Keratinocyte (primary cell): ENCODE data around the gene SNX24. TPM values are rescaled to one million over a fixed set of nuclear protein-coding genes. Genes with fewer than 3 reads are reported as not detected.
A peak's percentile ranks its signal among the peaks of the same experiment; 100 is the strongest.

Experiments
- DNase-seq: peaks from one replicate; pipeline ENCODE4 v3.0.0-alpha.2; 2011; ENCODE audit warnings: low read depth, missing footprints, low spot score
- FAIRE-seq: peaks from 2 replicates; lab custom pipeline; 2011; peaks lifted over from hg19 to GRCh38; lab: Jason Lieb, UNC
- H2AFZ ChIP-seq: 2 replicates; pipeline ENCODE4 v1.6.0; 2012; ENCODE audit warnings: low read length, control low read depth, inconsistent platforms; ENCODE audit not compliant: control insufficient read depth
- H3K27ac ChIP-seq: 2 replicates; pipeline ENCODE4 v1.5.1; 2011; ENCODE audit warnings: low read length; ENCODE audit not compliant: control insufficient read depth, insufficient read depth
- H3K27me3 ChIP-seq: 3 replicates; pipeline ENCODE4 v1.6.0; 2011; ENCODE audit warnings: low read length; ENCODE audit not compliant: control insufficient read depth, insufficient read depth; ENCODE audit errors: extremely low read depth
- H3K36me3 ChIP-seq, 2 experiments: 2 replicates in 1 of 2; 3 replicates in 1 of 2; pipeline ENCODE4 v1.5.1; 2011; ENCODE audit warnings: low read length in 2 of 2, mild to moderate bottlenecking in 1 of 2; ENCODE audit not compliant: control insufficient read depth in 2 of 2, insufficient read depth in 2 of 2; ENCODE audit errors: extremely low read depth in 1 of 2
- H3K4me1 ChIP-seq: 3 replicates; pipeline ENCODE4 v1.5.1; 2011; ENCODE audit warnings: low read length; ENCODE audit not compliant: control insufficient read depth, insufficient read depth; ENCODE audit errors: extremely low read depth
- H3K4me2 ChIP-seq: 3 replicates; pipeline ENCODE4 v1.6.0; 2011; ENCODE audit warnings: low read depth, low read length; ENCODE audit not compliant: control insufficient read depth, insufficient read depth; ENCODE audit errors: extremely low read depth
- H3K4me3 ChIP-seq, 3 experiments: fragments of 200-600 bp in 1 of 3; sonication (generic) in 1 of 3; 2 replicates in 2 of 3; 3 replicates in 1 of 3; pipeline ENCODE4 v1.5.1; 2011 to 2016; ENCODE audit warnings: low read length in 3 of 3, mild to moderate bottlenecking in 3 of 3, control low read depth in 2 of 3, inconsistent platforms in 1 of 3, low read depth in 1 of 3, mixed read lengths in 1 of 3, mixed run types in 1 of 3, moderate library complexity in 1 of 3; ENCODE audit not compliant: control insufficient read depth in 2 of 3, insufficient read depth in 2 of 3; ENCODE audit errors: extremely low read depth in 1 of 3
- H3K79me2 ChIP-seq: 2 replicates; pipeline ENCODE4 v1.6.0; 2012; ENCODE audit warnings: low read length; ENCODE audit not compliant: control insufficient read depth, insufficient read depth
- H3K9ac ChIP-seq: 3 replicates; pipeline ENCODE4 v1.6.0; 2011; ENCODE audit warnings: low read length; ENCODE audit not compliant: control insufficient read depth, insufficient read depth; ENCODE audit errors: extremely low read depth
- H3K9me1 ChIP-seq: 3 replicates; pipeline ENCODE4 v1.6.0; 2011; ENCODE audit warnings: low read length; ENCODE audit not compliant: control insufficient read depth, insufficient read depth; ENCODE audit errors: extremely low read depth
- H3K9me3 ChIP-seq: 2 replicates; pipeline ENCODE4 v1.5.1; 2012; ENCODE audit warnings: low read depth, low read length; ENCODE audit not compliant: control insufficient read depth
- H4K20me1 ChIP-seq: 3 replicates; pipeline ENCODE4 v1.6.0; 2011; ENCODE audit warnings: low read length; ENCODE audit not compliant: control insufficient read depth, insufficient read depth; ENCODE audit errors: extremely low read depth
- EZH2 ChIP-seq: IDR thresholded peaks from one replicate; pipeline ENCODE4 v1.6.1; 2012; ENCODE audit warnings: inconsistent platforms, mild to moderate bottlenecking, low read length, moderate library complexity
- dilution Hi-C: fragments of 300-500 bp; cut with MboI; formaldehyde crosslinking; loops from one replicate; pipeline ENCODE4 v1.7.0; 2020; ENCODE audit warnings: low sequenced_read_pairs; ENCODE audit not compliant: extremely low pct_ligation_motif_present
- polyA plus RNA-seq, 5 experiments: library from polyadenylated mRNA; depleted of rRNA in 3 of 5; stranded (reverse) in 3 of 5; stranded (forward) in 1 of 5; unstranded in 1 of 5; fragments of >200 nt; gene quantifications; 1 replicate in 1 of 5; 2 replicates in 3 of 5; 3 replicates in 1 of 5; pipeline versions ENCODE4 v1.2.1 to v1.2.3, GENCODE V29; 2011 to 2012; ENCODE audit warnings: missing spikeins in 2 of 5, low read depth in 1 of 5, low replicate concordance in 1 of 5
- TF ChIP-seq, protein P1 (sequence below), 3 experiments: IDR thresholded peaks in 1 of 3; conservative IDR thresholded peaks in 1 of 3; optimal IDR thresholded peaks in 1 of 3; 2 replicates in 2 of 3; 3 replicates in 1 of 3; pipeline versions ENCODE3 to v1.5.1; 2011; ENCODE audit warnings: low read length in 3 of 3, mild to moderate bottlenecking in 3 of 3, moderate library complexity in 2 of 3, control low read depth in 1 of 3, inconsistent platforms in 1 of 3; ENCODE audit not compliant: insufficient read depth in 2 of 3; ENCODE audit errors: extremely low read depth in 1 of 3

SNX24 gene
- polyA plus RNA-seq, 1 donor (not counting 4 experiments of a cell fraction or from before 2014, with no cell fraction given), result 15.0 TPM

DNA sequence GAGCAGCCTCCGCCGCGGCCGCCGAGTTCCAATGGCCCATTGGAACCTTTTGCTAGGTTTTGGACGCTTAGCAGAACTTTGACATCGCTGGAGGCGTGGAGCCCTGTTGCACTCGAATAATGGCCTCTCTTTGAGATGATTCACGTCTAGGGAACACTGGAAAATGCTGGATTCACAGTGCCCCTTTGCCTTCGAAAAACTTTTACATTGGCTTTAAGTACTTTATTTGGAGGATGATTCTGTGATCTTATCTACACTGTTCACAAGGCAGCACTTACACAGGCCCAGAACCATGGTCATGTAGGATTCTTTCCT, 191.6 kb downstream of the SNX24 start:
- peak overlapping the region; percentile 66 for H3K27ac ChIP-seq
- dilution Hi-C loops, result no loop called here
- no peaks in the 10 kb centered on the region for H3K27me3 ChIP-seq
- peak overlapping the region; percentile 83 to 90 (median 87) for H3K4me3 ChIP-seq
- H3K9me1 ChIP-seq, result no peaks in the 10 kb centered on the region
- peak overlapping the region; percentile 74 for H3K9ac ChIP-seq
- FAIRE-seq (no peak), DNase-seq (no peak)
- H3K4me2 ChIP-seq, result peak overlapping the region; percentile 87
- H2AFZ ChIP-seq, result peak overlapping the region; percentile 95
- TF ChIP-seq EZH2, result no peak
- TF ChIP-seq, protein P1, sequence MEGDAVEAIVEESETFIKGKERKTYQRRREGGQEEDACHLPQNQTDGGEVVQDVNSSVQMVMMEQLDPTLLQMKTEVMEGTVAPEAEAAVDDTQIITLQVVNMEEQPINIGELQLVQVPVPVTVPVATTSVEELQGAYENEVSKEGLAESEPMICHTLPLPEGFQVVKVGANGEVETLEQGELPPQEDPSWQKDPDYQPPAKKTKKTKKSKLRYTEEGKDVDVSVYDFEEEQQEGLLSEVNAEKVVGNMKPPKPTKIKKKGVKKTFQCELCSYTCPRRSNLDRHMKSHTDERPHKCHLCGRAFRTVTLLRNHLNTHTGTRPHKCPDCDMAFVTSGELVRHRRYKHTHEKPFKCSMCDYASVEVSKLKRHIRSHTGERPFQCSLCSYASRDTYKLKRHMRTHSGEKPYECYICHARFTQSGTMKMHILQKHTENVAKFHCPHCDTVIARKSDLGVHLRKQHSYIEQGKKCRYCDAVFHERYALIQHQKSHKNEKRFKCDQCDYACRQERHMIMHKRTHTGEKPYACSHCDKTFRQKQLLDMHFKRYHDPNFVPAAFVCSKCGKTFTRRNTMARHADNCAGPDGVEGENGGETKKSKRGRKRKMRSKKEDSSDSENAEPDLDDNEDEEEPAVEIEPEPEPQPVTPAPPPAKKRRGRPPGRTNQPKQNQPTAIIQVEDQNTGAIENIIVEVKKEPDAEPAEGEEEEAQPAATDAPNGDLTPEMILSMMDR (optimal IDR thresholded peaks at IDR 0.05 in 1 of 3, IDR thresholded peaks at IDR 0.05 in 1 of 3, conservative IDR thresholded peaks at IDR 0.05 in 1 of 3; ENCODE audit: extremely low read depth in 1 of 3, insufficient read depth in 2 of 3, low read length in 3 of 3), result no peak
- H3K9me3 ChIP-seq, result no peaks in the 10 kb centered on the region
- peaks cover 12% of the 10 kb centered on the region for H3K4me1 ChIP-seq
- H3K36me3 ChIP-seq, result no peaks in the 10 kb centered on the region
- no peaks in the 10 kb centered on the region for H3K79me2 ChIP-seq
- H4K20me1 ChIP-seq, result no peaks in the 10 kb centered on the region

DNA sequence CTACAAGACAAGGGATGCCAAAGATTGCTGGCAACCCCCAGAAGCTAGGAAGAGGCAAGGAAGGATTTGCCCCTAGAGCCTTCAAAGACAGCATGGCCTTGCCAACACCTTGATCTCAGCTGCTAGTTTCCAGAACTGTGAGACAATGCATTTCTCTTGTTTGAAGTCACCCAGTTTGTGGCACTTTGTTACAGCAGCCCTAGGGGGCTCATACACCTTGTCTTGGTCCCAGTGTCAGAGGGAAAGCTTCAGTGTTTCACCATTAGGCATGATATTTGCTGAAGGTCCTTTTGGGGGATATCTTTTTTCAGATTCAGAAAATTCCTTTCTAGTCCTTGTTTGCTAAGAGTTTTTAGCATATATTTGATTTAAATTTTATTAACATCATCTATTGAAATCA, 194.3 kb downstream of the SNX24 start:
- Histone ChIP-seq H4K20me1 (no peaks in the 10 kb centered on the region), H3K9me1 (no peaks in the 10 kb centered on the region), H3K36me3 (no peaks in the 10 kb centered on the region), H3K27me3 (no peaks in the 10 kb centered on the region), H3K79me2 (no peaks in the 10 kb centered on the region), H3K9me3 (no peaks in the 10 kb centered on the region), H3K4me1 (peaks cover 10% of the 10 kb centered on the region), H2AFZ (no peak overlapping the region), H3K4me2 (no peak overlapping the region), H3K9ac (no peak overlapping the region), H3K27ac (no peak overlapping the region), H3K4me3 (no peak overlapping the region)
- no peak for DNase-seq
- TF ChIP-seq, protein P1 (optimal IDR thresholded peaks at IDR 0.05 in 1 of 3, IDR thresholded peaks at IDR 0.05 in 1 of 3, conservative IDR thresholded peaks at IDR 0.05 in 1 of 3; ENCODE audit: extremely low read depth in 1 of 3, insufficient read depth in 2 of 3, low read length in 3 of 3), result no peak
- TF ChIP-seq EZH2, result no peak
- no peak for FAIRE-seq
- dilution Hi-C loops, result no loop called here
